ENCODE measurements around the gene DDR2. TPM values are rescaled to one million over a fixed set of nuclear protein-coding genes. Genes with fewer than 3 reads are reported as not detected.

Gene DDR2
- total and polyA plus RNA-seq, 2 of the 4 experiments (the other 2 are of a cell fraction), result 66.1 to 245 TPM

DNA sequence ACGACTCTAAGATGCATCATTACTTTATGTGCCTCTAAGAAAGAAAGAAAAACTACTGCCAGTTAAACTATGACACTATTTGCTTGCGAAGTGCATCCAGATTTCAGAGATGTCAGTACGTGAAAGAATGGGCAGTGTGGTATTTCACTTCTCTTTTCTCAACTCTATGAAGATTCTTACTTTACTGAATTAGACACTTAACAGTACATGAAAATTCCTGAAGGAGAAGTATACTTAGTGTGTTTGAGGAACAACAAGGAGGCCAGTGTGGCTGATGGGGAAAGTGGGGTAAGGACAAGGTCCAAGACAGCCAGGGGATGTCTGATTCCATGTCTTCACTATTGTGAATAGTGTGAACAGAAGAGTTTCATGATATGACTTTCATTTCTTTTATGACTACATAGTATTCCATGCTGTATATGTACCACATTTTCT lies 104.4 kb downstream of the DDR2 start:
- DNase-seq (no peak), ATAC-seq (ENCODE audit: low read depth) (no peak)
- Histone ChIP-seq H3K14ac (replicated peaks; ENCODE audit: low read depth, low read length) (no peak overlapping the region; the same call in 1 of the 2 replicates), H4K20me1 (ENCODE audit: insufficient read depth, low read length) (peaks cover 54% of the 10 kb centered on the region; the same call in 1 of the 2 replicates), H3K27me3 (ENCODE audit: control insufficient read depth, insufficient read depth, low read length) (no peaks in the 10 kb centered on the region), H3K4me3 (ENCODE audit: insufficient read depth, low read depth, low read length) (no peak overlapping the region), H3K36me3 (ENCODE audit: control insufficient read depth, insufficient read depth, low read length) (peaks cover 14% of the 10 kb centered on the region), H4K5ac (ENCODE audit: low read depth, low read length) (no peak overlapping the region), H2AFZ (replicated peaks; ENCODE audit: low read length, poor library complexity) (no peak overlapping the region), H2BK15ac (ENCODE audit: low read depth, low read length) (no peak overlapping the region), H3K9ac (ENCODE audit: low read depth, low read length) (no peak overlapping the region), H2BK120ac (ENCODE audit: low read depth, low read length) (no peak overlapping the region), H3K27ac (ENCODE audit: insufficient read depth, low read length) (no peak overlapping the region), H2AK5ac (ENCODE audit: low read depth, low read length) (no peak overlapping the region), H3K4ac (ENCODE audit: low read depth, low read length) (no peak overlapping the region), H3K56ac (ENCODE audit: extremely low read depth, insufficient read depth, low read length) (no peak overlapping the region), H3K79me1 (ENCODE audit: low read depth in 1 of 2, low read length in 2 of 2) (peaks cover 45 to 62% of the 10 kb centered on the region in 2 experiments), H3K4me1 (ENCODE audit: control insufficient read depth, insufficient read depth, low read length) (peaks cover 25% of the 10 kb centered on the region), H2AK9ac (replicated peaks; ENCODE audit: low read depth, low read length, poor library complexity) (no peak overlapping the region), H3K18ac (ENCODE audit: low read depth, low read length) (no peak overlapping the region; the same call in 1 of the 2 replicates), H3K23ac (ENCODE audit: low read depth, low read length) (no peak overlapping the region), H3K9me3 (ENCODE audit: control insufficient read depth, insufficient read depth, low read length) (no peaks in the 10 kb centered on the region), H3K4me2 (ENCODE audit: low read depth, low read length) (no peak overlapping the region), H4K8ac (ENCODE audit: low read depth in 2 of 2, low read length in 2 of 2) (no peak overlapping the region), H2BK20ac (ENCODE audit: low read depth, low read length) (no peak overlapping the region), H4K91ac (ENCODE audit: insufficient read depth, low read depth, low read length) (no peak overlapping the region), H2BK5ac (ENCODE audit: low read depth, low read length, poor library complexity, severe bottlenecking) (no peak overlapping the region), H3K9me1 (ENCODE audit: insufficient read depth, low read length) (peaks cover 23% of the 10 kb centered on the region)
- POLR2A ChIA-PET (ENCODE audit: unreplicated experiment), result no interaction called here
- intact Hi-C loops (cut with micrococcal nuclease), result no loop called here
- in situ Hi-C loops (cut with MboI; ENCODE audit: low sequenced_read_pairs), result no loop called here
- dilution Hi-C loops (cut with HindIII; ENCODE audit: low sequenced_read_pairs, unreplicated experiment), result no loop called here
- no TSS peak for BruUV-seq (replicated peaks)
- TF ChIP-seq RCOR1 (IDR thresholded peaks at IDR 0.05; ENCODE audit: insufficient replicate concordance, low read length), result no peak
- no peak for TF ChIP-seq FOS (IDR thresholded peaks at IDR 0.05; ENCODE audit: low read depth, low read length)
- CTCF ChIA-PET, result no interaction called here
- no CpG with 5 or more reads among the region's 3 CpGs for WGBS, 2 experiments (ENCODE audit: extremely low coverage in 2 of 2, insufficient read length in 1 of 2)

Measured in IMR-90 (cell line).